ENCODE results near the gene SEMA5B.

The SEMA5B gene

DNA sequence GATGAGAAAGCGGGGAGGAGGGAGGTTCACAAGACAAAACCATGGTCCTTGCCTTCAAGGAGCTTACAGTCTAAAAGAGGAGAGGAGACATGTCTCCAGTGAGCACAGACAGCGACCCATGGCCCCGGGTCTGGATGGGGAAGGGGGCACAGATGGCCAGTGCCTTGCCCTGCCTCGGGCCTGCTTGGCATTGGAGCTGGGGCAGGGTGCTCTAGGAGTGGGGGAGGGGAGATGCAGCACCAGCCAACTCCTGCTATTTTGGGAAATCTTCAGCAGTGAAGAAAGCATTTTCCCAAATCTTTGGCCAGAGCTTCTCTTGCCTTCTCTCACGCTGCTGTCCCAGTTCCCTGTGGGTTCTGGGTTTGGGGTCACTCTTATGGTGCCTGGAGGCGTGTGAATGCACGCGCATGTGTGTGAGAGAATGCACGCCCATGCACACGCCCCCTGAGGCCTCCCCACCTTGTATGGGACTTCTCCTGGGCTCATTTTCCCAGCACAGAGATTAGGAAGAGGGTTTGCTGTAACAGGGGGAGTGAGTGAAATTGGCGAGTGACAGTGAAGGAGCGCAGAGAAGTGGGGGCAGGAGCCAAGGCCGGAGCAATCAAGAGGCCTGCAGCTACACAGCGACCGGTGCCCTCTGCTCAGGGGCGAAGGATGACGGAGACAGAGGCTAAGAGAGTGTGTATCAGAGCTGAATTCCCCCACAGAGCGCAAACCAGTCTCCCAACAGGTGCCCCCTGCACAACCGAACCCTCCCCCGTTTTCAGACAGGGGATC, 71.5 kb downstream of the SEMA5B start:
- no peaks in the 10 kb centered on the region for H3K9me2 ChIP-seq (ENCODE audit: low read depth, low read length)
- no peak for TF ChIP-seq EZH2 (IDR thresholded peaks at IDR 0.05; ENCODE audit: borderline replicate concordance, low read length)
- TF ChIP-seq, protein P1, sequence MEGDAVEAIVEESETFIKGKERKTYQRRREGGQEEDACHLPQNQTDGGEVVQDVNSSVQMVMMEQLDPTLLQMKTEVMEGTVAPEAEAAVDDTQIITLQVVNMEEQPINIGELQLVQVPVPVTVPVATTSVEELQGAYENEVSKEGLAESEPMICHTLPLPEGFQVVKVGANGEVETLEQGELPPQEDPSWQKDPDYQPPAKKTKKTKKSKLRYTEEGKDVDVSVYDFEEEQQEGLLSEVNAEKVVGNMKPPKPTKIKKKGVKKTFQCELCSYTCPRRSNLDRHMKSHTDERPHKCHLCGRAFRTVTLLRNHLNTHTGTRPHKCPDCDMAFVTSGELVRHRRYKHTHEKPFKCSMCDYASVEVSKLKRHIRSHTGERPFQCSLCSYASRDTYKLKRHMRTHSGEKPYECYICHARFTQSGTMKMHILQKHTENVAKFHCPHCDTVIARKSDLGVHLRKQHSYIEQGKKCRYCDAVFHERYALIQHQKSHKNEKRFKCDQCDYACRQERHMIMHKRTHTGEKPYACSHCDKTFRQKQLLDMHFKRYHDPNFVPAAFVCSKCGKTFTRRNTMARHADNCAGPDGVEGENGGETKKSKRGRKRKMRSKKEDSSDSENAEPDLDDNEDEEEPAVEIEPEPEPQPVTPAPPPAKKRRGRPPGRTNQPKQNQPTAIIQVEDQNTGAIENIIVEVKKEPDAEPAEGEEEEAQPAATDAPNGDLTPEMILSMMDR (IDR thresholded peaks at IDR 0.05; ENCODE audit: low read length), result no peak

DNA sequence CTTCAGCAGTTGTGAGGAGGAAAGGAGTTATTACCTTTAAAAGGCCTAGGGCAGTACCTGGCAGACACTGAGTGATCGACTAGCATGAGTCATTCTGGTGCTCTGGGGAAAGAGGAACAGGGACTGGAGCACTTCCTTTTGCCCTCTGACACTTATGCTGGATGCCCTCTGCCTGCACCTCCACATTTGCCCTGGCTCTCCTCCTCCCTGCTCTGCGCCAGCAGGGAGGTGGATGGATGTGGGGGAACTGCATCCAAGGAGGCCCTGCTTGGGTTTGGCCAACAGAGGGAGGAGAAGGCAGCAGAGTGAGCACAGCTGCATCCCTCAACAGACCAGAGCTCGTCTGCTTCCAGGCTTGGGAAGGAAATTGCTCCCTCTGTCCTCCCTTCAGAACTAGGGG, 75.0 kb downstream of the SEMA5B start:
- no peaks in the 10 kb centered on the region; the same call in 1 of the 2 replicates for H3K27me3 ChIP-seq (ENCODE audit: insufficient read depth, low read length)
- H3K4me2 ChIP-seq (ENCODE audit: low read length), result no peak overlapping the region
- no peaks in the 10 kb centered on the region for H3K4me1 ChIP-seq (ENCODE audit: insufficient read depth, low read length, severe bottlenecking)
- no peaks in the 10 kb centered on the region for H4K20me1 ChIP-seq (ENCODE audit: insufficient read depth, low read length)
- TF ChIP-seq, protein P1 (IDR thresholded peaks at IDR 0.05; ENCODE audit: low read length), result no peak
- TF ChIP-seq EZH2 (IDR thresholded peaks at IDR 0.05; ENCODE audit: borderline replicate concordance, low read length), result no peak
- H3K9me3 ChIP-seq (ENCODE audit: low read length), result no peaks in the 10 kb centered on the region
- no peak overlapping the region for H3K27ac ChIP-seq (ENCODE audit: low read depth, low read length, poor library complexity, severe bottlenecking)
- no peaks in the 10 kb centered on the region for H3K9me2 ChIP-seq (ENCODE audit: low read depth, low read length)
- no peak overlapping the region for H3K4me3 ChIP-seq (ENCODE audit: low read depth, low read length, poor library complexity, severe bottlenecking)
- H3K9ac ChIP-seq (ENCODE audit: low read length), result no peak overlapping the region
- H3K79me2 ChIP-seq (ENCODE audit: insufficient read depth, low read length), result no peaks in the 10 kb centered on the region
- H2AFZ ChIP-seq (ENCODE audit: low read length), result no peak overlapping the region
- no peaks in the 10 kb centered on the region for H3F3A ChIP-seq (ENCODE audit: insufficient read depth, low read length)
- no peaks in the 10 kb centered on the region for H3K36me3 ChIP-seq (ENCODE audit: insufficient read depth, low read length)

More for the DNA sequence above, 71.5 kb downstream of the SEMA5B start:
- peaks cover 10% of the 10 kb centered on the region; the same call in 1 of the 2 replicates for H3K27me3 ChIP-seq (ENCODE audit: insufficient read depth, low read length)
- no peak overlapping the region for H3K9ac ChIP-seq (ENCODE audit: low read length)
- H3K4me2 ChIP-seq (ENCODE audit: low read length), result no peak overlapping the region
- H3K9me3 ChIP-seq (ENCODE audit: low read length), result no peaks in the 10 kb centered on the region
- no peaks in the 10 kb centered on the region for H4K20me1 ChIP-seq (ENCODE audit: insufficient read depth, low read length)
- H3K4me1 ChIP-seq (ENCODE audit: insufficient read depth, low read length, severe bottlenecking), result no peaks in the 10 kb centered on the region
- H3K79me2 ChIP-seq (ENCODE audit: insufficient read depth, low read length), result no peaks in the 10 kb centered on the region
- no peak overlapping the region for H3K27ac ChIP-seq (ENCODE audit: low read depth, low read length, poor library complexity, severe bottlenecking)
- H3K36me3 ChIP-seq (ENCODE audit: insufficient read depth, low read length), result no peaks in the 10 kb centered on the region
- no peaks in the 10 kb centered on the region for H3F3A ChIP-seq (ENCODE audit: insufficient read depth, low read length)
- no peak overlapping the region for H3K4me3 ChIP-seq (ENCODE audit: low read depth, low read length, poor library complexity, severe bottlenecking)
- H2AFZ ChIP-seq (ENCODE audit: low read length), result no peak overlapping the region

DNA sequence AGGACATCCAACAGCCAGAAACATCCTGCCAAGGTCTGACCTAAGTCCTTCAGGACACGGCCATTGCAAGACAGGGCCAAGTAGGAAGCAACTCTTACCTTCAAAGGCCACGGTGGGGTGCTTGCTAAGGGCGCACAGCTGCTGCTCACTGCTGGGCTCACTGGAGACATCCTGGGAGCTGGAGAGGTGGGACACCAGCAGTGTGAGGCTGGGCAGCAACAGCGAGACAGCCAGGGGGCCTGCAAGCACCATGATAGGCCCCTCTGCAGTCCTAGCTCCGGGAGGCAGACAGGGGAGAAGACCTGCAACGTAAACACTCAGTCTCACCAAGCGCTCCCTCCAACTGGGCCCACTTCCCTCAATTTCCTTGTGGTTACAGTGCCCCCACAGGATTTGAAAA, 79.2 kb downstream of the SEMA5B start:
- H3K27ac ChIP-seq (ENCODE audit: low read depth, low read length, poor library complexity, severe bottlenecking), result no peak overlapping the region
- H3K9me2 ChIP-seq (ENCODE audit: low read depth, low read length), result no peaks in the 10 kb centered on the region
- H2AFZ ChIP-seq (ENCODE audit: low read length), result no peak overlapping the region
- no peaks in the 10 kb centered on the region for H3K27me3 ChIP-seq (ENCODE audit: insufficient read depth, low read length)
- no peak overlapping the region for H3K4me2 ChIP-seq (ENCODE audit: low read length)
- H4K20me1 ChIP-seq (ENCODE audit: insufficient read depth, low read length), result no peaks in the 10 kb centered on the region
- H3K79me2 ChIP-seq (ENCODE audit: insufficient read depth, low read length), result no peaks in the 10 kb centered on the region
- TF ChIP-seq, protein P1 (IDR thresholded peaks at IDR 0.05; ENCODE audit: low read length), result no peak; the same call in 1 of the 2 replicates
- TF ChIP-seq EZH2 (IDR thresholded peaks at IDR 0.05; ENCODE audit: borderline replicate concordance, low read length), result no peak
- no peaks in the 10 kb centered on the region for H3F3A ChIP-seq (ENCODE audit: insufficient read depth, low read length)
- H3K4me1 ChIP-seq (ENCODE audit: insufficient read depth, low read length, severe bottlenecking), result no peaks in the 10 kb centered on the region
- H3K36me3 ChIP-seq (ENCODE audit: insufficient read depth, low read length), result no peaks in the 10 kb centered on the region
- H3K4me3 ChIP-seq (ENCODE audit: low read depth, low read length, poor library complexity, severe bottlenecking), result no peak overlapping the region
- H3K9me3 ChIP-seq (ENCODE audit: low read length), result no peaks in the 10 kb centered on the region
- no peak overlapping the region for H3K9ac ChIP-seq (ENCODE audit: low read length)
